MM.1S (cell line): ENCODE measurements around the gene DHFR.

Source experiments
- DNase-seq: peaks from one replicate; pipeline ENCODE4 v3.0.0-alpha.2; 2015
- H2AFZ ChIP-seq: fragments of 300-600 bp; sonication (generic); 2 replicates; pipeline ENCODE4 v1.6.0; 2016; ENCODE audit warnings: antibody characterized with exemption, low read length
- H3F3A ChIP-seq: fragments of 300-600 bp; sonication (generic); 2 replicates; pipeline ENCODE4 v1.6.1; 2016; ENCODE audit warnings: mild to moderate bottlenecking, antibody characterized with exemption, low read length, moderate library complexity, mixed read lengths; ENCODE audit not compliant: insufficient read depth
- H3K27ac ChIP-seq: fragments of 300-600 bp; sonication (generic); 2 replicates; pipeline ENCODE4 v1.5.1; 2016; ENCODE audit warnings: mild to moderate bottlenecking, low read length
- H3K27me3 ChIP-seq: fragments of 300-600 bp; sonication (generic); replicated peaks from 2 replicates; pipeline ENCODE4 v1.6.0; 2016; ENCODE audit warnings: low read length; ENCODE audit not compliant: insufficient read depth
- H3K36me3 ChIP-seq: fragments of 300-600 bp; sonication (generic); replicated peaks from 2 replicates; pipeline ENCODE4 v1.6.1; 2016; ENCODE audit warnings: mild to moderate bottlenecking, low read length, mixed read lengths; ENCODE audit not compliant: insufficient read depth
- H3K4me1 ChIP-seq: fragments of 300-600 bp; sonication (generic); 2 replicates; pipeline ENCODE4 v1.6.1; 2016; ENCODE audit warnings: low read length, mixed read lengths
- H3K4me2 ChIP-seq: fragments of 300-600 bp; sonication (generic); 2 replicates; pipeline ENCODE4 v1.6.0; 2016; ENCODE audit warnings: low read depth, low read length
- H3K4me3 ChIP-seq: fragments of 300-600 bp; sonication (generic); 2 replicates; pipeline ENCODE4 v1.5.1; 2016; ENCODE audit warnings: low read length, mixed read lengths
- H3K79me2 ChIP-seq: fragments of 300-600 bp; sonication (generic); 2 replicates; pipeline ENCODE4 v1.6.1; 2016; ENCODE audit warnings: mixed run types, low read length, mixed read lengths
- H3K9ac ChIP-seq: fragments of 300-600 bp; sonication (generic); 2 replicates; pipeline ENCODE4 v1.6.1; 2016; ENCODE audit warnings: low read length, mixed read lengths
- H3K9me2 ChIP-seq: fragments of 300-600 bp; sonication (generic); replicated peaks from 2 replicates; pipeline ENCODE4 v1.6.1; 2016; ENCODE audit warnings: mild to moderate bottlenecking, low read length, mixed read lengths; ENCODE audit not compliant: insufficient read depth
- H3K9me3 ChIP-seq: fragments of 300-600 bp; sonication (generic); replicated peaks from 2 replicates; pipeline ENCODE4 v1.6.1; 2016; ENCODE audit warnings: mild to moderate bottlenecking, low read length, mixed read lengths; ENCODE audit not compliant: insufficient read depth
- H4K20me1 ChIP-seq: fragments of 300-600 bp; sonication (generic); 2 replicates; pipeline ENCODE4 v1.6.1; 2016; ENCODE audit warnings: mild to moderate bottlenecking, low read length, moderate library complexity, mixed read lengths; ENCODE audit not compliant: insufficient read depth
- EZH2 ChIP-seq: fragments of 300-600 bp; sonication (generic); optimal IDR thresholded peaks from 2 replicates; pipeline ENCODE3; 2017; ENCODE audit warnings: low read depth, mild to moderate bottlenecking, antibody characterized with exemption, low read length, mixed read lengths
- EZH2phosphoT487 ChIP-seq: fragments of 300-600 bp; sonication (generic); IDR thresholded peaks from 2 replicates; pipeline ENCODE4 v1.6.1; 2018; ENCODE audit warnings: antibody characterized with exemption, low read length
- TF ChIP-seq, protein P1 (sequence below): fragments of 300-600 bp; sonication (generic); IDR thresholded peaks from 2 replicates; pipeline ENCODE4 v1.5.1; 2016; ENCODE audit warnings: antibody characterized with exemption, low read length, mixed read lengths

The DHFR gene

DNA sequence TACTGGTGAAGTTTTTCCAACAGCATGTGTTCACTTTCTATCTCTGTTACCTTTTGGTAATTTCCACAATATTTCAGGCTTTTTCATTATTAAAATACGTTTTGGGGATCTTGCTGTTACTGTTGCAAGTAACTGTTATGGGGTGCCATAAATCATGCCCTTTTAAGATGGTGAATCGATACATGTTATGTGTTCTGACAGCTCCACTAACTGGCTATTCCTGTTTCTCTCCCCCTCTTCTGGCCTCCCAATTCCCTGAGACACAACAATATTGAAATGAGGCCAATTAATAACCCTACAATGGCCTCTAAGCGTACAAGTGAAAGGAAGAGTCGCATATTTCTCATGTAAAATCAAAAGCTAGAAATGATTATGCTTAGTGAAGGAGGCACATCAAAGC is 13.4 kb downstream of the DHFR start:
- Histone ChIP-seq H4K20me1 (no peaks in the 10 kb centered on the region), H3K9me2 (no peaks in the 10 kb centered on the region), H3K27me3 (no peaks in the 10 kb centered on the region), H3K27ac (no peak overlapping the region), H3K9me3 (no peaks in the 10 kb centered on the region), H3F3A (no peaks in the 10 kb centered on the region), H2AFZ (no peak overlapping the region), H3K9ac (no peak overlapping the region), H3K4me3 (no peak overlapping the region), H3K4me2 (no peak overlapping the region), H3K4me1 (no peaks in the 10 kb centered on the region), H3K79me2 (peaks cover 2% of the 10 kb centered on the region; the same call in 1 of the 2 replicates), H3K36me3 (peaks cover 4% of the 10 kb centered on the region; the same call in 1 of the 2 replicates)
- no peak for DNase-seq
- TF ChIP-seq, protein P1, sequence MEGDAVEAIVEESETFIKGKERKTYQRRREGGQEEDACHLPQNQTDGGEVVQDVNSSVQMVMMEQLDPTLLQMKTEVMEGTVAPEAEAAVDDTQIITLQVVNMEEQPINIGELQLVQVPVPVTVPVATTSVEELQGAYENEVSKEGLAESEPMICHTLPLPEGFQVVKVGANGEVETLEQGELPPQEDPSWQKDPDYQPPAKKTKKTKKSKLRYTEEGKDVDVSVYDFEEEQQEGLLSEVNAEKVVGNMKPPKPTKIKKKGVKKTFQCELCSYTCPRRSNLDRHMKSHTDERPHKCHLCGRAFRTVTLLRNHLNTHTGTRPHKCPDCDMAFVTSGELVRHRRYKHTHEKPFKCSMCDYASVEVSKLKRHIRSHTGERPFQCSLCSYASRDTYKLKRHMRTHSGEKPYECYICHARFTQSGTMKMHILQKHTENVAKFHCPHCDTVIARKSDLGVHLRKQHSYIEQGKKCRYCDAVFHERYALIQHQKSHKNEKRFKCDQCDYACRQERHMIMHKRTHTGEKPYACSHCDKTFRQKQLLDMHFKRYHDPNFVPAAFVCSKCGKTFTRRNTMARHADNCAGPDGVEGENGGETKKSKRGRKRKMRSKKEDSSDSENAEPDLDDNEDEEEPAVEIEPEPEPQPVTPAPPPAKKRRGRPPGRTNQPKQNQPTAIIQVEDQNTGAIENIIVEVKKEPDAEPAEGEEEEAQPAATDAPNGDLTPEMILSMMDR: no peak

GRCh38 chr5:80634193-80634592 is 20.6 kb downstream of the DHFR start:
- H3K4me3 ChIP-seq: no peak overlapping the region
- H3K36me3 ChIP-seq: no peaks in the 10 kb centered on the region; the same call in 1 of the 2 replicates
- H3K9me2 ChIP-seq: no peaks in the 10 kb centered on the region
- TF ChIP-seq, protein P1: no peak
- TF ChIP-seq EZH2: no peak
- no peak for TF ChIP-seq EZH2phosphoT487
- no peaks in the 10 kb centered on the region for H4K20me1 ChIP-seq
- DNase-seq: no peak
- H3K4me1 ChIP-seq: no peaks in the 10 kb centered on the region
- peaks cover 4% of the 10 kb centered on the region; the same call in 1 of the 2 replicates for H3F3A ChIP-seq
- no peaks in the 10 kb centered on the region; the same call in 1 of the 2 replicates for H3K79me2 ChIP-seq
- no peak overlapping the region for H3K4me2 ChIP-seq
- H3K9ac ChIP-seq: no peak overlapping the region
- no peak overlapping the region for H3K27ac ChIP-seq
- H2AFZ ChIP-seq: no peak overlapping the region
- no peaks in the 10 kb centered on the region for H3K9me3 ChIP-seq
- no peaks in the 10 kb centered on the region for H3K27me3 ChIP-seq

DNA sequence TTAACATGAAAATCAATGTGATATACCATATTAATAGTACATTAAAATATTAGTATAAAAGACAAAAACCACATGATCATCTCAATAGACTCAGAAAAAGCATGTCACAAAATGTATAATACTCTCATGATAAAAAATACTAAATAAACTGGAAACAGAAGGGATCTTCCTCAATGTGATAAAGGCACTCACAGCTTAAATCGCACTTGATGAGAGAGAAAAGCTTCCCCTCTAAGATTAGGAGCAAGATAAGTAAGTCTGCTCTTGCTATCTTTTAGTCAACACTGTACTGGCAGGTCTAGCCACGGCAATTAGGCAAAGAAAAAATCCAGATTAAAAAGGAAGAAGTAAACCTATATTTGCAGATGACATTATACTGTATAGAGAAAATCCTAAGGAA is 22.1 kb downstream of the DHFR start:
- Histone ChIP-seq H3K9ac (no peak overlapping the region), H3K4me3 (no peak overlapping the region), H3K4me2 (no peak overlapping the region), H4K20me1 (no peaks in the 10 kb centered on the region), H2AFZ (no peak overlapping the region), H3F3A (peaks cover 4% of the 10 kb centered on the region; the same call in 1 of the 2 replicates), H3K9me3 (no peaks in the 10 kb centered on the region), H3K4me1 (no peaks in the 10 kb centered on the region), H3K79me2 (no peaks in the 10 kb centered on the region), H3K27ac (no peak overlapping the region), H3K9me2 (no peaks in the 10 kb centered on the region), H3K27me3 (no peaks in the 10 kb centered on the region), H3K36me3 (no peaks in the 10 kb centered on the region; the same call in 1 of the 2 replicates)
- no peak for TF ChIP-seq EZH2
- no peak for TF ChIP-seq EZH2phosphoT487
- TF ChIP-seq, protein P1: no peak
- DNase-seq: no peak
